Right lobe of liver (tissue), 6 donors: Measurements from ENCODE around the gene JADE1. TPM values are rescaled to one million over a fixed set of nuclear protein-coding genes. Genes with fewer than 3 reads are reported as not detected.

Source experiments
- ATAC-seq, 4 donors: fragments of 200-7000 bp; cut with Tn5 transposase; one replicate each; pipeline ENCODE4 v1.9.1; 2020; ENCODE audit warnings: mild to moderate bottlenecking in 4 of 4, moderate library complexity in 4 of 4
- DNase-seq, 3 donors: peaks; one replicate each; pipeline ENCODE4 v3.0.0-alpha.2; 2020
- H3K27ac ChIP-seq, 3 donors: fragments of 200-600 bp; one replicate each; pipeline ENCODE4 v1.8.0; 2022
- H3K27me3 ChIP-seq, 2 donors: fragments of 200-600 bp; one replicate each; pipeline ENCODE4 v1.8.0; 2022
- H3K36me3 ChIP-seq, 4 donors: fragments of 200-600 bp; sonication (generic) in 1 of 4; one replicate each; pipeline versions ENCODE4 v1.5.1 to v1.8.0; 2017 to 2022; ENCODE audit warnings: control low read depth in 1 of 4
- H3K4me1 ChIP-seq, 4 donors: fragments of 200-600 bp; sonication (generic) in 1 of 4; one replicate each; pipeline versions ENCODE4 v1.5.1 to v1.8.0; 2017 to 2022; ENCODE audit warnings: control low read depth in 1 of 4
- H3K4me3 ChIP-seq, 3 donors: fragments of 200-600 bp; one replicate each; pipeline ENCODE4 v1.8.0; 2022
- H3K9me3 ChIP-seq, 4 donors: fragments of 200-600 bp; sonication (generic) in 1 of 4; one replicate each; pipeline versions ENCODE4 v1.5.1 to v1.8.0; 2017 to 2022; ENCODE audit warnings: control low read depth in 1 of 4
- POLR2A ChIP-seq: fragments of 450-650 bp; IDR thresholded peaks from one replicate; pipeline ENCODE4 v1.6.1; 2017; ENCODE audit warnings: antibody characterized with exemption, mild to moderate bottlenecking
- WGBS: methylation state at CpG from one replicate; pipeline ENCODE4 v1.1.6; 2018; ENCODE audit warnings: low coverage, low lambda C conversion rate; ENCODE audit not compliant: insufficient coverage; ENCODE audit errors: missing lambda C conversion rate; 5-methylcytosine and 5-hydroxymethylcytosine counted together
- intact Hi-C, 2 donors: fragments of 100-400 bp; cut with DNase I; formaldehyde crosslinking; loops; one replicate each; pipeline versions ENCODE4 v1.11.2 to v1.14.1; 2022
- long read RNA-seq: library from polyadenylated mRNA; unstranded; transcript quantifications from one replicate; pipeline ENCODE4 v2.0.0, GENCODE V29; 2019
- total RNA-seq, 6 experiments: library from RNA; depleted of rRNA in 2 of 6; stranded (reverse); fragments of >200 nt in 2 of 6; fragmentation: NEBNext Ultra II Directional in 3 of 6; extraction: Animal tissue kit (Norgen Biotek cat#: 25700) in 3 of 6; gene quantifications; one replicate each; pipeline versions ENCODE4 v1.1.0 to v1.2.4, GENCODE V29; 2016 to 2023
- TF ChIP-seq, protein P1 (sequence below), 4 donors: fragments of 200-600 bp in 3 of 4; fragments of 450-650 bp in 1 of 4; IDR thresholded peaks; one replicate each; pipeline versions ENCODE4 v1.5.1 to v1.8.0; 2016 to 2022; ENCODE audit warnings: antibody characterized with exemption in 4 of 4, mild to moderate bottlenecking in 2 of 4
- donor health status: DM: no; HTN: yes; CAD: no.
- donor health status: DM: no; HTN: no; CAD: no.
- donor health status: DM: no; HTN: no; CAD: no.
- donor health status: DM: no; HTN: yes; CAD: no.
- donor health status: DM: no; HTN: yes; CAD: no.

The JADE1 gene
- 10 to 100 TPM in 3 of 6 experiments, 1 to 10 TPM in 3; 8.2 to 16.9 (median 9.9) TPM for total RNA-seq
- long read RNA-seq, partial matches to known transcripts = 0 of 1 reads
- long read RNA-seq, other reads (novel, unspliced or antisense) = 0 of 1 reads

DNA sequence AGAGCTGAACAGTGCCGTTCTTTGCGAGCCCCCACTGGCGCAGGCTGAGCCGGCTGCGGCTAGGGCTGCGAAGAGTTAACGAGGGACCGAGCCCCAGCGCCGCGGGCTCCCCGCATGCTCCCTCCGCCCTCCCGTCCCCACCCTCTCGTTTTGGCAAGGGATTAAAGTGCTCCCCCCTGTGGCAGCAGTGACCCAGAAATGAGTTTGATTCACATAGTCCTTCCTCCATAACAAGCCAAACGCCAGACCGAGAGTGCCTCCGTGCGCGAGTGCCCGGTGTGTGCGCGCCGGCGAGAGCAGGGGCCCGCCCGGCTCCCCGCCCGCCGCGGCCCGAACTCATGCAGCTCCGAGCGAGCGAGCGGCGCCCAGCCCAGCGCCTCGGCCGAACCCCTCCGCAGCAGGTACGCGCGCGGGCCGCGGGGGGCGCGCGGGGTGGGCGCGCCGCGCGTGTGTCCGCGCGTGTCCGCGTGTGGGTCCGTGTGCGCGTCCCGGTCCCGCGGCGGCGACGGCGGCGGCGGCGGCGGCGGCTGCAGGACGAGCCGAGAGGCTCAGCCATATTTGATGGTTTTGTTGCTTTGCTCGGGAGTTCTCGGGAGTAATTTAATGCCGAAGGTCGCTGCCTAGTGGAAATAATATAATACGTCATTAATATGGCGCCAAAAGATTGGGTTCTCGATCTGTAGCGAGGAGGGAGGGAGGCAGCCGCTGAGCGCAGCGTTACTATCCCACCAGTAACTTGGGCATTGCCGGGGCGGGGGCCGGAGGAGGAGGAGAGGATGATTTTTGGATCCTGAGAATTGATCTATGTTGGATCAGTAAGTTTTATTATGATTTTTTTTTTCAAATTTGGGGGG lies at the start of gene JADE1:
Gene JADE1, plus strand, starts transcription at position 224 of the 854 bp plus-strand sequence. CDS start 22,059 bp downstream, outside the sequence.
- DNase-seq (peak; percentile 87 to 93 (median 91)), ATAC-seq (peak; percentile 68 to 75 (median 73))
- no peaks in the 10 kb centered on the region for H3K36me3 ChIP-seq
- TF ChIP-seq POLR2A = peak; percentile 90
- TF ChIP-seq, protein P1, sequence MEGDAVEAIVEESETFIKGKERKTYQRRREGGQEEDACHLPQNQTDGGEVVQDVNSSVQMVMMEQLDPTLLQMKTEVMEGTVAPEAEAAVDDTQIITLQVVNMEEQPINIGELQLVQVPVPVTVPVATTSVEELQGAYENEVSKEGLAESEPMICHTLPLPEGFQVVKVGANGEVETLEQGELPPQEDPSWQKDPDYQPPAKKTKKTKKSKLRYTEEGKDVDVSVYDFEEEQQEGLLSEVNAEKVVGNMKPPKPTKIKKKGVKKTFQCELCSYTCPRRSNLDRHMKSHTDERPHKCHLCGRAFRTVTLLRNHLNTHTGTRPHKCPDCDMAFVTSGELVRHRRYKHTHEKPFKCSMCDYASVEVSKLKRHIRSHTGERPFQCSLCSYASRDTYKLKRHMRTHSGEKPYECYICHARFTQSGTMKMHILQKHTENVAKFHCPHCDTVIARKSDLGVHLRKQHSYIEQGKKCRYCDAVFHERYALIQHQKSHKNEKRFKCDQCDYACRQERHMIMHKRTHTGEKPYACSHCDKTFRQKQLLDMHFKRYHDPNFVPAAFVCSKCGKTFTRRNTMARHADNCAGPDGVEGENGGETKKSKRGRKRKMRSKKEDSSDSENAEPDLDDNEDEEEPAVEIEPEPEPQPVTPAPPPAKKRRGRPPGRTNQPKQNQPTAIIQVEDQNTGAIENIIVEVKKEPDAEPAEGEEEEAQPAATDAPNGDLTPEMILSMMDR (IDR thresholded peaks at IDR 0.05) = peak; percentile 49 to 73 (median 50)
- H3K4me3 ChIP-seq = peak within 1 kb of the TSS; percentile 63 to 79 (median 75)
- H3K27ac ChIP-seq = peak within 1 kb of the TSS; percentile 91 to 94 (median 91)
- peaks cover 0 to 6% (median 0%) of the 10 kb centered on the region in 4 donors for H3K4me1 ChIP-seq
- WGBS = 0% methylated on average over 44 of the region's 91 CpGs
- intact Hi-C loops = no loop called here
- H3K9me3 ChIP-seq = no peaks in the 10 kb centered on the region
- H3K27me3 ChIP-seq = no peaks in the 10 kb centered on the region

DNA sequence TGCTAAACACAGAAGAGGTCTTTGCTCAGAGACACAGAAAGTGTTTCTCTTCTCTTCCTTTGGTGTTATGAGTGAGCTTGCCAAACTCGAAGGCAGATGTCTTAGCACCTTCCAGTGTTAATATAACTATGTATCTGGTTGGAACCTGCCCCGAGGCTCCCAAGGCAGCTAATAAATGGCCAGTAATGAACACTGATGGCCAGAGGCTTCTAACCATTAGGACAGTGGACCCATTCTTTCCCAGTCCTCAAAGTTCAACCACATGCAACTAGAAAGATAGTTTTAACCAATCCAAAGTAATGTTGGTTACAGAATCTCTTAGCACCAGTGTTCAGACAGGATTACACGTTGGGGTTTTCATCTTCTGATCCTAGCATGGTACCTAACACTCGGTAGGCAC lies 42.7 kb upstream of the JADE1 start:
- Histone ChIP-seq H3K4me3 (no peak overlapping the region), H3K27ac (no peak overlapping the region), H3K9me3 (no peaks in the 10 kb centered on the region), H3K36me3 (no peaks in the 10 kb centered on the region), H3K4me1 (no peaks in the 10 kb centered on the region), H3K27me3 (no peaks in the 10 kb centered on the region)
- WGBS = 56% methylated on average over 3 of the region's 4 CpGs
- ATAC-seq (no peak), DNase-seq (no peak)
- intact Hi-C loops = no loop called here
- TF ChIP-seq, protein P1 (IDR thresholded peaks at IDR 0.05) = no peak
- no peak for TF ChIP-seq POLR2A

DNA sequence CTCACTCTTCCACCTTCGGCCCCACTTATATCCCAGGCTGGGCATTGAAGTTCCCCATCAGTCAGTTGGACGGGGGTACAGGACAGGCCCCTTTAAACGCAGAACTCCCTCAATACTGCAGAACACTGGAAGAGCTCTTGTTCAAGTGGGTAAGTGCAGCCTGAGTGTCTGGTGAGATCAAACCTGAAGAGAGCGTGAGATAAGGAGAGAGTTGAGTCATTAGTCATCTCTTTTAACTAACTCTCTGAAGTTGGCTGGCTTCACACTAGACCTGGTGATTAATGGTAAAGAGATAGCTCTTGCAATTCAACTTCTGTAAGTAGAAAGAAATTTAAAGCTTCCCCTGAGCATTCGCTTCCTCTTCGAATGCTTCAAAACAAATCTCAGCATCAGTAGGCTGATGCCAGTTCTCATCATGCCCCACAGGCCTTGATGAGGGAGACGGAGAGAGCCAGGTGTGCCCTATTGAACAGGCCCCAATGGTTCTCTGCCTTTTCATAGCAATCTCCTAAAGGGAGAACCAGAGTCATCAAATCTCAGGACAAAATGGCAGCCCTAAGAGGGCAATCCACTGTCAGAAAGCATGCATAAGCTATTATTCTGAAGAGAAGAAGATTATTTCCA lies 41.0 kb upstream of the JADE1 start:
- Histone ChIP-seq H3K27ac (no peak overlapping the region), H3K4me3 (no peak overlapping the region), H3K9me3 (no peaks in the 10 kb centered on the region), H3K4me1 (no peaks in the 10 kb centered on the region), H3K27me3 (no peaks in the 10 kb centered on the region), H3K36me3 (no peaks in the 10 kb centered on the region)
- TF ChIP-seq, protein P1 (IDR thresholded peaks at IDR 0.05) = no peak
- TF ChIP-seq POLR2A = no peak
- 77% methylated on average over 6 of the region's 7 CpGs for WGBS
- DNase-seq (no peak), ATAC-seq (no peak)
- intact Hi-C loops = no loop called here

DNA sequence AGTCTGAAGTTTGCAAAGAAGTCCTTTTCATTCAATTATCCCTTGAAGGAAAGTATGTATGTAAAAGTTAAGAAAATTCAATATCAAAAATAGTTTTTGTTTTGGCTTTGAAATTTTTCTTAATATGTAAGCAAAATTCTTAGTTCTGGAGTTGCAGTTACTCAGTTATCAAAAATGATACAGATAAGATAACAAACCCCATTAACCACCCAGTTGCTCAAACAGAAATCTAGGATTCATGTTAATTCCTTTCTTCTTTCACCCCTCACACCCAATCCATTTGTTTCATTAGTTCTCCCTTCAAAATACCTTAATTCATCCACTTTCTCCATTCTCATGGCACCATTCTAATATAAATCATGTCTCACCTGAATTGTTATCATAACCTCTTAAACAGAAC lies 40.5 kb upstream of the JADE1 start:
- ATAC-seq (no peak), DNase-seq (no peak)
- TF ChIP-seq, protein P1 (IDR thresholded peaks at IDR 0.05) = no peak
- H3K4me3 ChIP-seq = no peak overlapping the region
- no peaks in the 10 kb centered on the region for H3K9me3 ChIP-seq
- intact Hi-C loops = no loop called here
- no peaks in the 10 kb centered on the region for H3K4me1 ChIP-seq
- no peaks in the 10 kb centered on the region for H3K36me3 ChIP-seq
- no peak overlapping the region for H3K27ac ChIP-seq
- no peaks in the 10 kb centered on the region for H3K27me3 ChIP-seq
